Measurements from ENCODE around the gene MARK3. TPM values are rescaled to one million over a fixed set of nuclear protein-coding genes. Genes with fewer than 3 reads are reported as not detected.

Gene MARK3
- total and polyA plus RNA-seq, 2 donors from 2014 or later, result 39.8 to 83.1 TPM

- intact Hi-C loops (cut with DNase I), result no loop called here
These were observed 78.6 kb downstream of the MARK3 start for GRCh38 chr14:103463851-103464250.

DNA sequence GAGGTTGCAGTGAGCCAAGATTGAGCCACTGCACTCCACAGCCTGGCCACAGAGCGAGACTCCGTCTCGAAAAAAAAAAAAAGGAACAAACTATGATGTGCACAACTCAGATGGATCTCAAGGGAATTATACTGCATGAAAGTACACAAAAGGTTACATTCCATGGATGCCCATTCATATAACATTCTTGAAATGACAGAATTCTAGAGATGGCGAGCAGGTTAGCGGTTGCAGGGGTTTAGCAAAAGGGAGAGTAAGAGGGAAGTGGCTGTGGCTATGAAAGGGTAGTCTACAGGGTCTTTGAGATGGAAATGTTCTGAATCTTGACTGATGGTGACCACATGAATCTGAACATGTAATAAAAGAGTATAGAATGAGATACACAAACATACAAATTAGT, 87.7 kb downstream of the MARK3 start:
- intact Hi-C loops (cut with DNase I), result no loop called here
- H3K4me3 ChIP-seq (ENCODE audit: low read length in 3 of 3), result no peak overlapping the region
- DNase-seq (no peak), FAIRE-seq (no peak)
- H3K27me3 ChIP-seq (ENCODE audit: control insufficient read depth, insufficient read depth, low read length), result no peaks in the 10 kb centered on the region
- TF ChIP-seq, protein P1, sequence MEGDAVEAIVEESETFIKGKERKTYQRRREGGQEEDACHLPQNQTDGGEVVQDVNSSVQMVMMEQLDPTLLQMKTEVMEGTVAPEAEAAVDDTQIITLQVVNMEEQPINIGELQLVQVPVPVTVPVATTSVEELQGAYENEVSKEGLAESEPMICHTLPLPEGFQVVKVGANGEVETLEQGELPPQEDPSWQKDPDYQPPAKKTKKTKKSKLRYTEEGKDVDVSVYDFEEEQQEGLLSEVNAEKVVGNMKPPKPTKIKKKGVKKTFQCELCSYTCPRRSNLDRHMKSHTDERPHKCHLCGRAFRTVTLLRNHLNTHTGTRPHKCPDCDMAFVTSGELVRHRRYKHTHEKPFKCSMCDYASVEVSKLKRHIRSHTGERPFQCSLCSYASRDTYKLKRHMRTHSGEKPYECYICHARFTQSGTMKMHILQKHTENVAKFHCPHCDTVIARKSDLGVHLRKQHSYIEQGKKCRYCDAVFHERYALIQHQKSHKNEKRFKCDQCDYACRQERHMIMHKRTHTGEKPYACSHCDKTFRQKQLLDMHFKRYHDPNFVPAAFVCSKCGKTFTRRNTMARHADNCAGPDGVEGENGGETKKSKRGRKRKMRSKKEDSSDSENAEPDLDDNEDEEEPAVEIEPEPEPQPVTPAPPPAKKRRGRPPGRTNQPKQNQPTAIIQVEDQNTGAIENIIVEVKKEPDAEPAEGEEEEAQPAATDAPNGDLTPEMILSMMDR (IDR thresholded peaks at IDR 0.05; ENCODE audit: borderline replicate concordance, extremely low read depth, insufficient read depth), result no peak
- H3K4me1 ChIP-seq (ENCODE audit: control insufficient read depth in 2 of 3, insufficient read depth in 2 of 3, low read depth in 1 of 3, low read length in 3 of 3), result no peaks in the 10 kb centered on the region
- no peaks in the 10 kb centered on the region for H3K9me3 ChIP-seq (ENCODE audit: control insufficient read depth in 2 of 3, insufficient read depth in 1 of 3, low read length in 3 of 3)
- H3K36me3 ChIP-seq (ENCODE audit: control insufficient read depth in 2 of 3, insufficient read depth in 3 of 3, low read length in 3 of 3), result peaks cover 17 to 44% (median 32%) of the 10 kb centered on the region in 3 donors
- no peak overlapping the region for H3K27ac ChIP-seq (ENCODE audit: low read depth in 2 of 2, low read length in 2 of 2)
- no peak overlapping the region for H3K9ac ChIP-seq (ENCODE audit: low read length in 3 of 3)

More at GRCh38 chr14:103463851-103464250, 78.6 kb downstream of the MARK3 start:
- DNase-seq (no peak), FAIRE-seq (no peak)
- no peaks in the 10 kb centered on the region for H3K27me3 ChIP-seq (ENCODE audit: control insufficient read depth, insufficient read depth, low read length)
- TF ChIP-seq, protein P1 (IDR thresholded peaks at IDR 0.05; ENCODE audit: borderline replicate concordance, extremely low read depth, insufficient read depth), result no peak
- no peak overlapping the region for H3K4me3 ChIP-seq (ENCODE audit: low read length in 3 of 3)
- H3K4me1 ChIP-seq (ENCODE audit: control insufficient read depth in 2 of 3, insufficient read depth in 2 of 3, low read depth in 1 of 3, low read length in 3 of 3), result no peaks in the 10 kb centered on the region
- H3K27ac ChIP-seq (ENCODE audit: low read depth in 2 of 2, low read length in 2 of 2), result no peak overlapping the region
- H3K9me3 ChIP-seq (ENCODE audit: control insufficient read depth in 2 of 3, insufficient read depth in 1 of 3, low read length in 3 of 3), result no peaks in the 10 kb centered on the region
- H3K9ac ChIP-seq (ENCODE audit: low read length in 3 of 3), result no peak overlapping the region
- peaks cover 2 to 32% (median 22%) of the 10 kb centered on the region in 3 donors for H3K36me3 ChIP-seq (ENCODE audit: control insufficient read depth in 2 of 3, insufficient read depth in 3 of 3, low read length in 3 of 3)

GRCh38 chr14:103474893-103475292, 89.7 kb downstream of the MARK3 start:
- H3K27ac ChIP-seq (ENCODE audit: low read depth in 2 of 2, low read length in 2 of 2), result no peak overlapping the region
- H3K27me3 ChIP-seq (ENCODE audit: control insufficient read depth, insufficient read depth, low read length), result no peaks in the 10 kb centered on the region
- intact Hi-C loops (cut with DNase I), result no loop called here
- H3K9me3 ChIP-seq (ENCODE audit: control insufficient read depth in 2 of 3, insufficient read depth in 1 of 3, low read length in 3 of 3), result no peaks in the 10 kb centered on the region
- no peak overlapping the region for H3K9ac ChIP-seq (ENCODE audit: low read length in 3 of 3)
- no peak for FAIRE-seq
- H3K4me3 ChIP-seq (ENCODE audit: low read length in 3 of 3), result no peak overlapping the region
- H3K36me3 ChIP-seq (ENCODE audit: control insufficient read depth in 2 of 3, insufficient read depth in 3 of 3, low read length in 3 of 3), result peaks cover 15 to 44% (median 29%) of the 10 kb centered on the region in 3 donors
- no peaks in the 10 kb centered on the region for H3K4me1 ChIP-seq (ENCODE audit: control insufficient read depth in 2 of 3, insufficient read depth in 2 of 3, low read depth in 1 of 3, low read length in 3 of 3)
- DNase-seq, result no peak
- TF ChIP-seq, protein P1 (IDR thresholded peaks at IDR 0.05; ENCODE audit: borderline replicate concordance, extremely low read depth, insufficient read depth), result no peak

GRCh38 chr14:103476065-103476464, 90.8 kb downstream of the MARK3 start:
- Histone ChIP-seq H3K36me3 (ENCODE audit: control insufficient read depth in 2 of 3, insufficient read depth in 3 of 3, low read length in 3 of 3) (peaks cover 13 to 46% (median 31%) of the 10 kb centered on the region in 3 donors), H3K27me3 (ENCODE audit: control insufficient read depth, insufficient read depth, low read length) (no peaks in the 10 kb centered on the region), H3K9me3 (ENCODE audit: control insufficient read depth in 2 of 3, insufficient read depth in 1 of 3, low read length in 3 of 3) (no peaks in the 10 kb centered on the region), H3K4me3 (ENCODE audit: low read length in 3 of 3) (no peak overlapping the region), H3K27ac (ENCODE audit: low read depth in 2 of 2, low read length in 2 of 2) (no peak overlapping the region), H3K9ac (ENCODE audit: low read length in 3 of 3) (no peak overlapping the region), H3K4me1 (ENCODE audit: control insufficient read depth in 2 of 3, insufficient read depth in 2 of 3, low read depth in 1 of 3, low read length in 3 of 3) (no peaks in the 10 kb centered on the region)
- intact Hi-C loops (cut with DNase I), result no loop called here
- TF ChIP-seq, protein P1 (IDR thresholded peaks at IDR 0.05; ENCODE audit: borderline replicate concordance, extremely low read depth, insufficient read depth), result no peak
- DNase-seq, result no peak
- no peak for FAIRE-seq
